Measurements from ENCODE around the gene TMEM185A. TPM values are rescaled to one million over a fixed set of nuclear protein-coding genes. Genes with fewer than 3 reads are reported as not detected.
"Not testable (repeated sequence)": the region's sequence is repeated elsewhere in the genome, so short reads cannot be mapped to it uniquely, and the experiment has no call there.

TMEM185A gene
- 15.5 TPM for total RNA-seq

GRCh38 chrX:149631234-149632165, at the start of gene TMEM185A:
TMEM185A (minus strand) TSS chrX:149631792; CDS start chrX:149631580, 212 bp downstream.
- no peaks in the 10 kb centered on the region for H3K27me3 ChIP-seq
- H3K36me3 ChIP-seq, result no peaks in the 10 kb centered on the region
- TF ChIP-seq POLR2A (IDR thresholded peaks at IDR 0.05) (no peak), CTCF (IDR thresholded peaks at IDR 0.05) (no peak), POLR2AphosphoS5 (IDR thresholded peaks at IDR 0.05; ENCODE audit: insufficient read depth in 1 of 2, low read depth in 1 of 2) (peak; percentile 15 to 41)
- H3K27ac ChIP-seq, result peak within 1 kb of the TSS; percentile 73
- no peak for DNase-seq (ENCODE audit: extremely low spot score in 2 of 2)
- H3K4me1 ChIP-seq, result peaks cover 35% of the 10 kb centered on the region
- H3K9me3 ChIP-seq, result no peaks in the 10 kb centered on the region
- H3K4me3 ChIP-seq, result peak within 1 kb of the TSS; percentile 62 to 64
- intact Hi-C loops (cut with DNase I), result no loop called here

GRCh38 chrX:149681182-149681581, 49.6 kb upstream of the TMEM185A start:
- TF ChIP-seq POLR2AphosphoS5 (IDR thresholded peaks at IDR 0.05; ENCODE audit: insufficient read depth in 1 of 2, low read depth in 1 of 2), result no peak
- no peak for TF ChIP-seq POLR2A (IDR thresholded peaks at IDR 0.05)
- no peak for TF ChIP-seq CTCF (IDR thresholded peaks at IDR 0.05)
- Histone ChIP-seq H3K9me3 (no peaks in the 10 kb centered on the region), H3K4me3 (no peak overlapping the region), H3K27ac (no peak overlapping the region), H3K27me3 (no peaks in the 10 kb centered on the region), H3K36me3 (no peaks in the 10 kb centered on the region), H3K4me1 (no peaks in the 10 kb centered on the region)
- DNase-seq (ENCODE audit: extremely low spot score in 2 of 2), result peak in 1 of 2 donors; percentile 12
- intact Hi-C loops (cut with DNase I), result no loop called here

GRCh38 chrX:149679164-149679678, 47.6 kb upstream of the TMEM185A start:
- H3K36me3 ChIP-seq; H3K27ac ChIP-seq; DNase-seq (ENCODE audit: extremely low spot score in 2 of 2); H3K4me3 ChIP-seq; H3K4me1 ChIP-seq; H3K9me3 ChIP-seq; H3K27me3 ChIP-seq; intact Hi-C loops (cut with DNase I): not testable (repeated sequence)

GRCh38 chrX:149675554-149675953, 44.0 kb upstream of the TMEM185A start:
- H3K4me1 ChIP-seq; H3K27me3 ChIP-seq; H3K4me3 ChIP-seq; H3K36me3 ChIP-seq; intact Hi-C loops (cut with DNase I); H3K27ac ChIP-seq; H3K9me3 ChIP-seq; DNase-seq (ENCODE audit: extremely low spot score in 2 of 2): not testable (repeated sequence)

- H3K9me3 ChIP-seq; H3K4me3 ChIP-seq; intact Hi-C loops (cut with DNase I); H3K27ac ChIP-seq; DNase-seq (ENCODE audit: extremely low spot score in 2 of 2); H3K27me3 ChIP-seq; H3K36me3 ChIP-seq; H3K4me1 ChIP-seq: not testable (repeated sequence)
Observed at GRCh38 chrX:149675088-149675487, 43.5 kb upstream of the TMEM185A start.

GRCh38 chrX:149660613-149661012, 29.0 kb upstream of the TMEM185A start:
- H3K9me3 ChIP-seq; DNase-seq (ENCODE audit: extremely low spot score in 2 of 2); intact Hi-C loops (cut with DNase I); H3K4me1 ChIP-seq; H3K27me3 ChIP-seq; H3K4me3 ChIP-seq; H3K27ac ChIP-seq; H3K36me3 ChIP-seq: not testable (repeated sequence)

- H3K4me1 ChIP-seq; H3K9me3 ChIP-seq; H3K4me3 ChIP-seq; H3K27me3 ChIP-seq; intact Hi-C loops (cut with DNase I); DNase-seq (ENCODE audit: extremely low spot score in 2 of 2); H3K36me3 ChIP-seq; H3K27ac ChIP-seq: not testable (repeated sequence)
Observed at GRCh38 chrX:149656260-149656884, 24.8 kb upstream of the TMEM185A start.
